ENCODE data around the gene CDK4. TPM values are rescaled to one million over a fixed set of nuclear protein-coding genes. Genes with fewer than 3 reads are reported as not detected.

CDK4 gene
- total RNA-seq, 1 experiment from 2014 or later: 218 TPM

DNA sequence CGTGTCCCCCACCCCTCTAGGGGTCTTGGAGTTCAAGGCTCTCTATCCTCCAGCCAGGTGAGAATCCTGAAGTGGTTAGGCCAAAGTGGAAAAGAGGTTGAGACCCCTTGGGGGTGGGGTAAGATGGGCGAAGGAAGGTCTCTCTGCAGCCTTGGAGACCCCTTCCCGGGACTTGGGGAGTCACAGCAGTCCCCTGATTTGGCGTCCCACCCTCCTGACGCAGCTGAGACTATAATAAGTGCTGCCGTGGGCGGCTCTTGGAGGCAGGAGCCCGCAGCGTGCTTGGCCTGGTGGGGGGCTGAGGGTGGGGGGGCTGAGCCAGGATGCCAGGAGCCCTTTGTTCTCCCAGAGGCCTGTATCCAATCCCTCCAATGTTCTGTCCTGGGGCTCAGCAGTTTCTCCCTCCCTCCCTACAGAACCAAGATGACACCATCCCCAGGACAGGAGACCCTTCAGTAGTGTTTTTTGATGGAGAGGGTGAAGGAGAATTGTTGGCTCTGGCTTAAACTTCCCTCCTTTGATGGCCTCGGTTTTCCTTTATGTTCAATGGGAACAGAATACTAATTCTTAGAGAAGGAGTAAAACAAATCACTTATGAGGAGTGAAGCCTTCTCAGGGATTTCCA lies 12.1 kb downstream of the CDK4 start:
- H3K23me2 ChIP-seq (ENCODE audit: insufficient read length, low read depth, low read length, poor library complexity, severe bottlenecking): peaks cover 16% of the 10 kb centered on the region
- no peak overlapping the region for H4K91ac ChIP-seq (ENCODE audit: insufficient read length, low read depth, low read length)
- no peaks in the 10 kb centered on the region for H3K9me3 ChIP-seq (ENCODE audit: control insufficient read depth, low read depth, low read length)
- TF ChIP-seq, protein P1, sequence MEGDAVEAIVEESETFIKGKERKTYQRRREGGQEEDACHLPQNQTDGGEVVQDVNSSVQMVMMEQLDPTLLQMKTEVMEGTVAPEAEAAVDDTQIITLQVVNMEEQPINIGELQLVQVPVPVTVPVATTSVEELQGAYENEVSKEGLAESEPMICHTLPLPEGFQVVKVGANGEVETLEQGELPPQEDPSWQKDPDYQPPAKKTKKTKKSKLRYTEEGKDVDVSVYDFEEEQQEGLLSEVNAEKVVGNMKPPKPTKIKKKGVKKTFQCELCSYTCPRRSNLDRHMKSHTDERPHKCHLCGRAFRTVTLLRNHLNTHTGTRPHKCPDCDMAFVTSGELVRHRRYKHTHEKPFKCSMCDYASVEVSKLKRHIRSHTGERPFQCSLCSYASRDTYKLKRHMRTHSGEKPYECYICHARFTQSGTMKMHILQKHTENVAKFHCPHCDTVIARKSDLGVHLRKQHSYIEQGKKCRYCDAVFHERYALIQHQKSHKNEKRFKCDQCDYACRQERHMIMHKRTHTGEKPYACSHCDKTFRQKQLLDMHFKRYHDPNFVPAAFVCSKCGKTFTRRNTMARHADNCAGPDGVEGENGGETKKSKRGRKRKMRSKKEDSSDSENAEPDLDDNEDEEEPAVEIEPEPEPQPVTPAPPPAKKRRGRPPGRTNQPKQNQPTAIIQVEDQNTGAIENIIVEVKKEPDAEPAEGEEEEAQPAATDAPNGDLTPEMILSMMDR (conservative IDR thresholded peaks at IDR 0.05): no peak
- Mint-ChIP-seq H3K4me3 (peak overlapping the region in 1 of 2 experiments; percentile 86; a peak in 1 of 5 replicates), H3K9me3 (no peaks in the 10 kb centered on the region; a peak in 1 of 5 replicates), H3K27ac (no peak overlapping the region), H3K27me3 (ENCODE audit: low read depth) (peaks cover 79% of the 10 kb centered on the region), H3K4me1 (peaks cover 26 to 32% of the 10 kb centered on the region in 2 experiments), H3K36me3 (ENCODE audit: insufficient read depth in 1 of 3, low read depth in 3 of 3) (no peaks in the 10 kb centered on the region; a peak in 1 of 7 replicates)
- peaks cover 2% of the 10 kb centered on the region for H4K20me1 ChIP-seq (ENCODE audit: control insufficient read depth, insufficient read depth, insufficient read length)
- H3K14ac ChIP-seq (ENCODE audit: insufficient read depth, low read length): no peak overlapping the region
- H3K79me1 ChIP-seq (ENCODE audit: insufficient read depth, low read depth, low read length, poor library complexity, severe bottlenecking): no peaks in the 10 kb centered on the region
- H3K23ac ChIP-seq (ENCODE audit: insufficient read length, low read depth, low read length): no peak overlapping the region
- peaks cover 2% of the 10 kb centered on the region; the same call in 1 of the 2 replicates for H3K4me1 ChIP-seq (ENCODE audit: insufficient read depth, low read length)
- H3T11ph ChIP-seq (ENCODE audit: low read length): no peak overlapping the region
- H3K27me3 ChIP-seq (ENCODE audit: insufficient read depth, low read length): peaks cover 44% of the 10 kb centered on the region
- no peak overlapping the region for H2BK12ac ChIP-seq (ENCODE audit: insufficient read length, low read depth, low read length)
- no peak overlapping the region for H2BK120ac ChIP-seq (ENCODE audit: low read depth, low read length, poor library complexity, severe bottlenecking)
- H3K27ac ChIP-seq (ENCODE audit: insufficient read length, low read depth, low read length): no peak overlapping the region
- no peaks in the 10 kb centered on the region for H3K79me2 ChIP-seq (ENCODE audit: insufficient read depth, low read length)
- H2BK20ac ChIP-seq (ENCODE audit: low read depth, low read length, poor library complexity, severe bottlenecking): no peak overlapping the region
- no peak overlapping the region for H3K4ac ChIP-seq (ENCODE audit: low read depth, low read length)
- no peak overlapping the region for H4K8ac ChIP-seq (replicated peaks; ENCODE audit: insufficient read length, low read depth, low read length)
- H3K9ac ChIP-seq (ENCODE audit: extremely low read depth, insufficient read length, low read length): no peak overlapping the region
- no peak overlapping the region for H3K56ac ChIP-seq (ENCODE audit: insufficient read length, low read depth, low read length)
- H3K18ac ChIP-seq (ENCODE audit: insufficient read length, low read depth, low read length): no peak overlapping the region
- H2AFZ ChIP-seq (ENCODE audit: low read length): no peak overlapping the region
- H3K4me2 ChIP-seq (ENCODE audit: insufficient read depth, insufficient read length, low read length): no peak overlapping the region
- H2BK5ac ChIP-seq (ENCODE audit: insufficient read length, low read length): no peak overlapping the region
- H4K5ac ChIP-seq (ENCODE audit: insufficient read length, low read depth, low read length): no peak overlapping the region
- no peak overlapping the region for H2BK15ac ChIP-seq (ENCODE audit: low read depth, low read length)
- no peak overlapping the region for H2AK5ac ChIP-seq (ENCODE audit: insufficient read length, low read length)
- no CpG with 5 or more reads among the region's 10 CpGs for WGBS (ENCODE audit: extremely low coverage, insufficient read length, low lambda C conversion rate)
- DNase-seq: no peak

All from H9 (cell line).